Activated CD8-positive, alpha-beta memory T cell treated with anti-CD3 and anti-CD28 coated beads, Interleukin-2, amount 50 U/mL, for 24 hours (primary cell): ENCODE measurements around the gene EBF3.

Experiments
- DNase-seq: peaks from one replicate; pipeline ENCODE4 v3.0.0-alpha.2; 2020; ENCODE audit errors: extremely low read depth

EBF3 gene

GRCh38 chr10:129796710-129797420, 167.2 kb downstream of the EBF3 start:
- DNase-seq, result no peak

GRCh38 chr10:129793996-129794395, 170.1 kb downstream of the EBF3 start:
- DNase-seq, result no peak

- no peak for DNase-seq
Observed at GRCh38 chr10:129793479-129793878, 170.6 kb downstream of the EBF3 start.

GRCh38 chr10:129792864-129793263, 171.2 kb downstream of the EBF3 start:
- DNase-seq, result no peak

GRCh38 chr10:129792141-129792540, 171.9 kb downstream of the EBF3 start:
- DNase-seq, result no peak

GRCh38 chr10:129790715-129791446, 173.2 kb downstream of the EBF3 start:
- DNase-seq, result no peak

GRCh38 chr10:129788215-129788614, 175.9 kb downstream of the EBF3 start:
- no peak for DNase-seq

GRCh38 chr10:129787557-129787956, 176.5 kb downstream of the EBF3 start:
- DNase-seq, result no peak

- DNase-seq, result no peak
Observed at GRCh38 chr10:129786216-129786615, 177.9 kb downstream of the EBF3 start.

GRCh38 chr10:129785536-129785981, 178.5 kb downstream of the EBF3 start:
- no peak for DNase-seq
